Loucy (cell line): ENCODE data around the gene CCT8L2.
"Not testable (repeated sequence)": the region's sequence is repeated elsewhere in the genome, so short reads cannot be mapped to it uniquely, and the experiment has no call there.

Experiments
- EZH2phosphoT487 ChIP-seq: fragments of 200-600 bp; IDR thresholded peaks from 2 replicates; pipeline ENCODE4 v1.6.1; 2018; ENCODE audit warnings: antibody characterized with exemption, mild to moderate bottlenecking, moderate library complexity, borderline replicate concordance
- TF ChIP-seq, protein P1 (sequence below): fragments of 200-600 bp; sonication (generic); conservative IDR thresholded peaks from 2 replicates; pipeline ENCODE4 v1.5.1; 2014; ENCODE audit warnings: mild to moderate bottlenecking, antibody characterized with exemption, low read length

DNA sequence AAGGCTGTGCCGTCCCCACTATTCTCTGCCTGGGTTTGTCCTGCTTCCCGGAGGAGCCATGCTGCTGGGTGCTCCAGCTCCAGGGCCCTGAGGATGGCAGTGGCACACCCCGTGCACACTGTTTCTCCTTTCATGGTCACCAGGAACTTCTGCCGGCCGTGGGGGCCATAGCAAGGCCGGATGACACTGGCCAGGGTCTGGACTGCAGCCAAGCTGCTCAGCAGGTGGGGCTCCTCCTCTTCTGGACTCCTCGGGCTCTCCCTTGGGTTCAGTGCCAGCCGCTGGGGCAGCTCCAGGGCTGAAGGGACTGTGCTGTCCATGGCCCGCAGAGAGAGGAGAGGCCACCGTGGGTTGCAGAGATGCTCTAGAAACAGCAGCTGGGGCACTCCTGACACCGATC lies 379 bp downstream of the CCT8L2 start:
- TF ChIP-seq, protein P1, sequence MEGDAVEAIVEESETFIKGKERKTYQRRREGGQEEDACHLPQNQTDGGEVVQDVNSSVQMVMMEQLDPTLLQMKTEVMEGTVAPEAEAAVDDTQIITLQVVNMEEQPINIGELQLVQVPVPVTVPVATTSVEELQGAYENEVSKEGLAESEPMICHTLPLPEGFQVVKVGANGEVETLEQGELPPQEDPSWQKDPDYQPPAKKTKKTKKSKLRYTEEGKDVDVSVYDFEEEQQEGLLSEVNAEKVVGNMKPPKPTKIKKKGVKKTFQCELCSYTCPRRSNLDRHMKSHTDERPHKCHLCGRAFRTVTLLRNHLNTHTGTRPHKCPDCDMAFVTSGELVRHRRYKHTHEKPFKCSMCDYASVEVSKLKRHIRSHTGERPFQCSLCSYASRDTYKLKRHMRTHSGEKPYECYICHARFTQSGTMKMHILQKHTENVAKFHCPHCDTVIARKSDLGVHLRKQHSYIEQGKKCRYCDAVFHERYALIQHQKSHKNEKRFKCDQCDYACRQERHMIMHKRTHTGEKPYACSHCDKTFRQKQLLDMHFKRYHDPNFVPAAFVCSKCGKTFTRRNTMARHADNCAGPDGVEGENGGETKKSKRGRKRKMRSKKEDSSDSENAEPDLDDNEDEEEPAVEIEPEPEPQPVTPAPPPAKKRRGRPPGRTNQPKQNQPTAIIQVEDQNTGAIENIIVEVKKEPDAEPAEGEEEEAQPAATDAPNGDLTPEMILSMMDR, result not testable (repeated sequence)
- TF ChIP-seq EZH2phosphoT487, result not testable (repeated sequence)
